ENCODE results near the gene MYL10. TPM values are rescaled to one million over a fixed set of nuclear protein-coding genes. Genes with fewer than 3 reads are reported as not detected.

The MYL10 gene
- total RNA-seq, 1 donor from 2014 or later, result not detected

DNA sequence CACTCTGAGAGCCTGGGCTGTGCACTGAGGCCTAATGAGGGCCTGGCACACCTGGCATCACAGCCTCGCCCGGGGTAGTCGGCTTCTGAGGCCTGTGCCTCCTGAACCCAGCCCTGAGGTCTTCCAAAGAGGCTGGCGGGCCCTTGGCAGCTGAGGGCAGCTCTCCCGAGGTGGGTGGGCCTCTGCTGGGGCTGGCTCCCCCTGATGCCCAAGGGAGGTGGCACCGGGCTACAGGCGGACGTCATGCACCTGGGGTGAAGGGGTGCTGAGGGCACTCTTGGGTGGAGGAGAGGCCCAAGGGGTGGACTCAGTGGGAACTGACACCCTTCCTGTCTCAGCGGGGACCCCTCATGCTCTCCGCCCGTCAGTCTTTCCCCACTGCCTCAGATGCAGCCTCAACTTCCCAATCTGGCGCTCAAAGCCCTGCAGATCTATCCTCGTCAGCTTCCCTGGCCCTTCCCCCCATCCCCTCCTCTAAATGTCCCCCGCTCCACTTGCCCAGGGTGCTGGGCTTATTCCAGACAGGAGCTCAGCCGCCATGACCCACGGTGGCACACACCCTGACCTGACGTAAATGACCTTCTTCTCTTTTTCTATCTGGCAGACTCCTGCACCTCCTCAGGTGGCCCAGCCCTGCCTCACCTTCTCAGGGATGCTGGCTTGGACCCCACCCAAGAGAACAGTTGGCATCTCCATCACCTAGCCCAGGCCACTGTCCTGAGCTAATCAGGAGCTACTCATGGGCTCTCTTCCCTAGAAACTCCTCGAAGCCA lies 38.2 kb downstream of the MYL10 start:
- Mint-ChIP-seq H3K4me1 (peaks cover 6% of the 10 kb centered on the region), H3K36me3 (ENCODE audit: low read depth) (no peaks in the 10 kb centered on the region), H3K4me3 (no peak overlapping the region), H3K27me3 (ENCODE audit: low read depth) (peaks cover 8% of the 10 kb centered on the region), H3K27ac (ENCODE audit: unreplicated experiment) (no peak overlapping the region), H3K9me3 (no peaks in the 10 kb centered on the region)
- TF ChIP-seq, protein P1, sequence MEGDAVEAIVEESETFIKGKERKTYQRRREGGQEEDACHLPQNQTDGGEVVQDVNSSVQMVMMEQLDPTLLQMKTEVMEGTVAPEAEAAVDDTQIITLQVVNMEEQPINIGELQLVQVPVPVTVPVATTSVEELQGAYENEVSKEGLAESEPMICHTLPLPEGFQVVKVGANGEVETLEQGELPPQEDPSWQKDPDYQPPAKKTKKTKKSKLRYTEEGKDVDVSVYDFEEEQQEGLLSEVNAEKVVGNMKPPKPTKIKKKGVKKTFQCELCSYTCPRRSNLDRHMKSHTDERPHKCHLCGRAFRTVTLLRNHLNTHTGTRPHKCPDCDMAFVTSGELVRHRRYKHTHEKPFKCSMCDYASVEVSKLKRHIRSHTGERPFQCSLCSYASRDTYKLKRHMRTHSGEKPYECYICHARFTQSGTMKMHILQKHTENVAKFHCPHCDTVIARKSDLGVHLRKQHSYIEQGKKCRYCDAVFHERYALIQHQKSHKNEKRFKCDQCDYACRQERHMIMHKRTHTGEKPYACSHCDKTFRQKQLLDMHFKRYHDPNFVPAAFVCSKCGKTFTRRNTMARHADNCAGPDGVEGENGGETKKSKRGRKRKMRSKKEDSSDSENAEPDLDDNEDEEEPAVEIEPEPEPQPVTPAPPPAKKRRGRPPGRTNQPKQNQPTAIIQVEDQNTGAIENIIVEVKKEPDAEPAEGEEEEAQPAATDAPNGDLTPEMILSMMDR (conservative IDR thresholded peaks at IDR 0.05), result no peak
- DNase-seq (ENCODE audit: low read depth, low spot score), result no peak

DNA sequence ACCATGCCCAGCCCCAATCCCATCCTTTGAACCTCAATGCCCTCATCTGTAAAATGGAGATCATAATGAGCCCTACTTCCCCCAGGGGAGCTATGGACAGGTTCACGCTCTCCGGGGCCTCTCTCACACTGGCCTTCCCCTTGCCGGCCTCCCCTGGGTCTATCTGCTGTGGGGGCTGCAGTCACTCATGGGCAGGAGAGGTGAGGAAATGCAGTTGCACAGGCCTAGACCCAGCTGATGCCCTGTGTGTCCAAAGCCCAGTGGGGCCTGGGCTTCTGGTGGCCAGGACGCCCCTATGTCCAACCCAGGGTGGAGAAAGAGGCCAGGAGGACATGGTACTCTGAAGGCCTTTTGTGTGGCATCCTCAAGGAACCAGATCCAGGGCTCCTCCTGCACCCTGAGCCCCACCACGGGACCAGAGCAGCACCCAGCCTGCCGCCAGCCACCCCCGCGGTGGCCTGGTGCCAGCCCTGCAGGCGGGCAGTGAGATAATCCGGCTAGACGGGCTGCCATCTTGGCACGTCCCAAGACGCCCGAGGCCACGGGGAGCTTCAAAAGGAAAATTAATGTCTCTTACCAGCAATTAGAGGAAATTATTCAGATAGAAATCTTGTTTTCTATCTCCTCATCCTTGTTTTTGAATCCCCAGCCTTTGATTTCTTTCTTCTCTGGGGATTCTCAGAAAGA lies 39.0 kb downstream of the MYL10 start:
- H3K27ac Mint-ChIP-seq (ENCODE audit: unreplicated experiment), result no peak overlapping the region
- peaks cover 8% of the 10 kb centered on the region for H3K27me3 Mint-ChIP-seq (ENCODE audit: low read depth)
- no peak for DNase-seq (ENCODE audit: low read depth, low spot score)
- no peaks in the 10 kb centered on the region for H3K36me3 Mint-ChIP-seq (ENCODE audit: low read depth)
- no peak overlapping the region for H3K4me3 Mint-ChIP-seq
- TF ChIP-seq, protein P1 (conservative IDR thresholded peaks at IDR 0.05), result no peak
- no peaks in the 10 kb centered on the region for H3K9me3 Mint-ChIP-seq
- peaks cover 6% of the 10 kb centered on the region for H3K4me1 Mint-ChIP-seq

DNA sequence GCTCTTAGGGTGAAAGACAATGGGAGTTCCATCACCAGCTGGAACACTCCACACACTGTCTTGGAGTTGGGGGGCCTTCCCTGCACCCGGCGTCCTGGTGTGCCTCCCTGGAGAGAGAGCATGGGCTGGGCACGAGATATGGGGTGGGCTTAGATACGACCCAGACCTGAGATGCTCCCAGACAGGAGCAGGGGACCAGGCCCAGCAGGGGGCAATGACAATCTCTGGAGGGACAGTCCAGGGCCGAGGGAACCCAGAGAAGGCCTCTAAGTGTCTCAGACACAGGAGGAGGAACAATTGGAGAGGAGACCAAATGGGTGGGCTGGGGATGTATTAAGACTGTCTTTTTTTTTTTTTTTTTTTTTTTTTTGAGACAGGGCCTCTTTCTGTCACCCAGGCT lies 40.0 kb downstream of the MYL10 start:
- Mint-ChIP-seq H3K36me3 (ENCODE audit: low read depth) (no peaks in the 10 kb centered on the region), H3K27me3 (ENCODE audit: low read depth) (peaks cover 6% of the 10 kb centered on the region), H3K9me3 (no peaks in the 10 kb centered on the region), H3K27ac (ENCODE audit: unreplicated experiment) (no peak overlapping the region), H3K4me3 (no peak overlapping the region), H3K4me1 (peaks cover 6% of the 10 kb centered on the region)
- TF ChIP-seq, protein P1 (conservative IDR thresholded peaks at IDR 0.05), result no peak
- no peak for DNase-seq (ENCODE audit: low read depth, low spot score)

DNA sequence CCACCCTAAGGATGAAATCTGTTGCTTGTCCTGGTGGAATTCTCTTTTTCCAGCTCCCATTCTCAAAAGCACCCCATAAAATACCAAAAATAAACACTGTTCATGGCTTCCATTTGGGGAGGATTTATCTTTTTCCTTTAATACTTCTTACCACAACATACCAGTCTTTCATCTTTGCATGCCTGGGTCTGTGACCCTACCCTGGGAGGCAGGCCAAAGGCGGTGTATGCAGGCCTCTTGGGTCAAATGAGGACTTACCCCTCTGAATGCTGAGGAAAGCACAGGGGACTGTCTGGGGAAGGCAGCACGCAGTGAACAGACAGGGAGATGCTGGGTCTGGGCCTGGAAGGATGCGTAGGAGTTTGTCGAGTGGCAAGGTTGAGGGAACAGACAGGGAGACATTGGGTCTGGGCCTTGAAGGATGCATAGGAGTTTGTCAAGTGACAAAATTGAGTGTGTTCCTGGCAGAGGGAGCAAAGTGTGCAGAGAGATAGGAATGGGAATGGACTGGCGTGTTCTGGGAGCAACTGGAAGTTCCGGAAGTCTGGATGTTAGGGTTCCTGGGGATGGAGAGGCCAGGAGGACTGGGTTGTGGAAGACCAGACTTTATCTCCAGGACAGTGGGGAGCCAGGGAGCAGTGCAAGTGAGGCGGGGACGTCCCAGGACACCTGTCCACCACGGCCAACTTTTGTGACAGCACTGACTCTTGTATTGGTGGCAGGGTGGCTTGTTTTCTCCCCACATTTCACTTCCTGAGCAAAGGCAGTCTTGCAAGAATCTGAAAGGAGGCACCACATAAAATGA lies 40.8 kb downstream of the MYL10 start:
- no peak for DNase-seq (ENCODE audit: low read depth, low spot score)
- Mint-ChIP-seq H3K27ac (ENCODE audit: unreplicated experiment) (no peak overlapping the region), H3K27me3 (ENCODE audit: low read depth) (peaks cover 8% of the 10 kb centered on the region), H3K4me1 (peaks cover 6% of the 10 kb centered on the region), H3K9me3 (no peaks in the 10 kb centered on the region), H3K4me3 (no peak overlapping the region), H3K36me3 (ENCODE audit: low read depth) (no peaks in the 10 kb centered on the region)
- TF ChIP-seq, protein P1 (conservative IDR thresholded peaks at IDR 0.05), result no peak

DNA sequence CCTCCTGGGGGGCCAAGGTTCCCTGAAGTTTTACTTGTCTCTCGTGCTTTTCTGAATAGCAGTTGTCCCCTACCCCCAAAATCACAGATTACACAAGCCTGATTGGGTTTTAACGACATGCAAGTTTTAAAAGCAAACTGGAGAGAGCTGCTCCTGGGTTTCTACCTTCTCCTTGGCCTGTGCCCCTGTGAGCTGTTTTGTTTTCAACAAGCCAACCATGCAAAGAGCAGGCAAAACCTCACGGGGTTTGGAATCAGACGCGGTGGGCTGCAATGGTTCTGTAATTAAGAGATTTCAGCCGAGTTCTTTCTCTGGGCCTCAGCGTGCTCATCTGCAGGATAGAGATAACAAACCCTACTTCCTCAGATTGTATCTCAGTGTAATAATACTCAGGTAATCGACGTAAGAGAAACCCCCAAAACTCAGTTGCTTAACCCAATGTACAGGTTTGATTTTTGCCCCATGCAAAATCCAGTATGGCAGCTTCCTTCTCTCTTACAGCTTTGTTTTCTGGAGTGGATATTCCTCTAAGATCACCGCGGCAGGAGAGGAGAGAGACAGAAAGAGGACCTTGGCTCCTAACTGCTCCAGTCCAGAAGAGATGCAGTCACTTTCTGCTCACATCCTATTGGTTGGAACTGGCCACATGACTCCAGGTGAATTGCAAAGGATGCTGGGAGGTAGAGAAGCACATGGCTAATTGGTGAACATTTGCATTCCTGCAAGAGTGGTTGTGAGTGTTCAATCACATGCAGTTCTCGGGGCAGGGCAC lies 42.0 kb downstream of the MYL10 start:
- H3K36me3 Mint-ChIP-seq (ENCODE audit: low read depth), result no peaks in the 10 kb centered on the region
- peaks cover 3% of the 10 kb centered on the region for H3K9me3 Mint-ChIP-seq
- H3K4me3 Mint-ChIP-seq, result no peak overlapping the region
- H3K4me1 Mint-ChIP-seq, result peaks cover 6% of the 10 kb centered on the region
- TF ChIP-seq, protein P1 (conservative IDR thresholded peaks at IDR 0.05), result no peak
- no peak for DNase-seq (ENCODE audit: low read depth, low spot score)
- no peak overlapping the region for H3K27ac Mint-ChIP-seq (ENCODE audit: unreplicated experiment)
- peaks cover 6% of the 10 kb centered on the region for H3K27me3 Mint-ChIP-seq (ENCODE audit: low read depth)

Data from neural crest cell (in vitro differentiated cells).